ENCODE results near the gene NR2F1-AS1. TPM values are rescaled to one million over a fixed set of nuclear protein-coding genes. Genes with fewer than 3 reads are reported as not detected.

NR2F1-AS1 gene
- total and polyA plus RNA-seq, 2 donors (not counting 3 experiments of a cell fraction or from before 2014, with no cell fraction given) = 4.2 to 13.8 TPM

GRCh38 chr5:93576994-93577853 is 3.8 kb downstream of the NR2F1-AS1 start:
- FAIRE-seq (no peak), DNase-seq (ENCODE audit: low read depth, low spot score) (no peak)
- H3K4me2 ChIP-seq (ENCODE audit: insufficient read depth, low read length) = no peak overlapping the region
- H3K36me3 ChIP-seq (ENCODE audit: control insufficient read depth in 2 of 2, extremely low read depth in 1 of 2, insufficient read depth in 2 of 2, low read length in 2 of 2) = no peaks in the 10 kb centered on the region
- H3K9me1 ChIP-seq (replicated peaks; ENCODE audit: control insufficient read depth, extremely low read depth, insufficient read depth, low read length) = no peaks in the 10 kb centered on the region
- dilution Hi-C loops (cut with MboI; ENCODE audit: extremely low pct_ligation_motif_present, low sequenced_read_pairs) = no loop called here
- H3K4me1 ChIP-seq (ENCODE audit: control insufficient read depth, extremely low read depth, insufficient read depth, low read length) = peaks cover 16% of the 10 kb centered on the region
- no peak overlapping the region for H3K9ac ChIP-seq (replicated peaks; ENCODE audit: extremely low read depth, insufficient read depth, low read length)
- TF ChIP-seq FOS (IDR thresholded peaks at IDR 0.05; ENCODE audit: borderline replicate concordance, insufficient read depth, low read length) = no peak
- TF ChIP-seq CTCF (IDR thresholded peaks at IDR 0.05; ENCODE audit: extremely low read depth in 1 of 2, insufficient read depth in 1 of 2, low read depth in 1 of 2, low read length in 2 of 2) = no peak
- TF ChIP-seq EZH2 (IDR thresholded peaks at IDR 0.05; ENCODE audit: borderline replicate concordance, low read depth, low read length, severe bottlenecking) = no peak
- no peak for TF ChIP-seq JUN (IDR thresholded peaks at IDR 0.05; ENCODE audit: borderline replicate concordance, insufficient read depth, insufficient read length, low read depth)
- no peak for TF ChIP-seq POLR2AphosphoS5 (IDR thresholded peaks at IDR 0.05; ENCODE audit: insufficient read depth, low read depth, low read length)
- TF ChIP-seq MAX (IDR thresholded peaks at IDR 0.05; ENCODE audit: insufficient read depth, insufficient read length) = no peak
- no peak for TF ChIP-seq MYC (IDR thresholded peaks at IDR 0.05; ENCODE audit: low read depth, low read length)
- no peak for TF ChIP-seq POLR2A (IDR thresholded peaks at IDR 0.05; ENCODE audit: low read depth, low read length)
- TF ChIP-seq GATA2 (IDR thresholded peaks at IDR 0.05; ENCODE audit: insufficient read depth, insufficient read length, low read depth, low read length) = no peak
- no peaks in the 10 kb centered on the region for H3K9me3 ChIP-seq (replicated peaks; ENCODE audit: control insufficient read depth, insufficient read depth, low read length)
- H3K27me3 ChIP-seq (ENCODE audit: control insufficient read depth in 2 of 2, insufficient read depth in 2 of 2, low read length in 2 of 2) = no peaks in the 10 kb centered on the region
- peaks cover 26% of the 10 kb centered on the region for H3K79me2 ChIP-seq (ENCODE audit: control insufficient read depth, insufficient read depth, low read length)
- H2AFZ ChIP-seq (ENCODE audit: low read depth, low read length) = no peak overlapping the region
- BruUV-seq (replicated peaks) = no TSS peak
- H3K27ac ChIP-seq (ENCODE audit: insufficient read depth, low read depth, low read length) = no peak overlapping the region
- no peak overlapping the region for H3K4me3 ChIP-seq (replicated peaks in 1 of 3; ENCODE audit: insufficient read depth in 1 of 3, low read depth in 1 of 3, low read length in 3 of 3)
- ChIA-PET CTCF (interaction anchor here (1.0 to 4.2 kb wide), 3 partner anchors 212 to 485 kb away, joined by 3 to 28 read pairs (median 24); no protein-coding TSS in a partner anchor), POLR2A (no interaction called here)
- H4K20me1 ChIP-seq (replicated peaks; ENCODE audit: control insufficient read depth, extremely low read depth, insufficient read depth, low read length) = no peaks in the 10 kb centered on the region
- intact Hi-C loops (cut with micrococcal nuclease) = no loop called here
